HG02759 (cell line): ENCODE measurements around the gene HSPA14.
"Not testable (repeated sequence)": the region's sequence is repeated elsewhere in the genome, so short reads cannot be mapped to it uniquely, and the experiment has no call there.

Experiments used
- ATAC-seq: cut with Tn5 transposase; IDR thresholded peaks from one replicate; pipeline ENCODE4 v1.9.1; 2021; ENCODE audit warnings: mild to moderate bottlenecking, moderate library complexity; ENCODE audit not compliant: unreplicated experiment

HSPA14 gene

DNA sequence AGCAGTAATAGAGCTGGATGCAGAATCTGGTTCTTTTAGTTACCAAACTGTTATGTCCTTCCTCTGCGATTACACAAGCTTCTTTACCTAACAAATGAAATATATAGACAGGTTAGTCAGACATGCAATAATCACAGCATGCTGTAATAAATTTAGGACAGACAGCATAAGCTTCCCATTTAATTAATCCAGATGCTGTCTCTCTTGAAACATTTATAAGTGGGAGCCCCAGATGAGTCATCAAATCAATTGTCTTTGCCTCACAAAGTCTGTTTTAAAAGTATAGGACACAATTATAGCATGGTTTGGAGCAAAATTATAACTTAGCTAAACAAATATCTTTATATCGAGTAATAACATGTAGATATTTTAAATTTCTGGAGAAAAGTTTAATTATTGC, 1.9 kb upstream of the HSPA14 start:
- ATAC-seq, result no peak

DNA sequence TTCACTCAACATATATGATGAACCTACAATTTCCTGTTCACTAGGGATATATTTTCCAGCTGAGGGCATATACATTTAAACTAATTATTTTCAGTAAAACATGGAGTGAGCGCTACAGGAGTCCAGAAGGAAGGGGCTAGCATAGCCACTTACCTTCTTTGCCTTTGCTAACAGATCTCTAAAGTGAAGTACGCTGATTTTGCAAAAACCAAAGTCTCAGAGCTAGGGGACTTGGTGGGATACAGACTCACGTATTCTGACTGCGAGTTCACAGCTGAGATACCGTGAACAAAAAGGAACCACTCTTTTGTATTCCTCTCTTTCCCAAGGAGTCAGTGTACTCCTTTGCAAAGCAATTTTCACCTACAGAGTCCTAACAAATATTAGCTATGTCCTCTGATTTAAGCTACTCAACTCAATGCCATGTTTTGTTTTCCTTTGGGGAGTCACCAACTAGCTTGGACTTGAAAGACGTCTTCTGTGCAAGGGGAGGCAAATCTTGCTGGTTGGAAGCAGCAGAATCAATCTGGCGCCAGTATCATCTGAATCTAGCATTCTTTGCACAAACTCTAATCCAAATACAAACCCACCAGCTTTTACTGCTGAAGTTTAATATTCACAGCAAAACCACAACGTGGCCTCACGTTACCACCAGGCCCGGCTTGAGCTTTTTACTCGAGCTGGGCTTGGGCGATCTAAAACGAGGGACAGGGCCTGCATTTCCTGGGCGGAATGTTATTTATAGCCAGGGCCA, 926 bp upstream of the HSPA14 start:
- no peak for ATAC-seq

DNA sequence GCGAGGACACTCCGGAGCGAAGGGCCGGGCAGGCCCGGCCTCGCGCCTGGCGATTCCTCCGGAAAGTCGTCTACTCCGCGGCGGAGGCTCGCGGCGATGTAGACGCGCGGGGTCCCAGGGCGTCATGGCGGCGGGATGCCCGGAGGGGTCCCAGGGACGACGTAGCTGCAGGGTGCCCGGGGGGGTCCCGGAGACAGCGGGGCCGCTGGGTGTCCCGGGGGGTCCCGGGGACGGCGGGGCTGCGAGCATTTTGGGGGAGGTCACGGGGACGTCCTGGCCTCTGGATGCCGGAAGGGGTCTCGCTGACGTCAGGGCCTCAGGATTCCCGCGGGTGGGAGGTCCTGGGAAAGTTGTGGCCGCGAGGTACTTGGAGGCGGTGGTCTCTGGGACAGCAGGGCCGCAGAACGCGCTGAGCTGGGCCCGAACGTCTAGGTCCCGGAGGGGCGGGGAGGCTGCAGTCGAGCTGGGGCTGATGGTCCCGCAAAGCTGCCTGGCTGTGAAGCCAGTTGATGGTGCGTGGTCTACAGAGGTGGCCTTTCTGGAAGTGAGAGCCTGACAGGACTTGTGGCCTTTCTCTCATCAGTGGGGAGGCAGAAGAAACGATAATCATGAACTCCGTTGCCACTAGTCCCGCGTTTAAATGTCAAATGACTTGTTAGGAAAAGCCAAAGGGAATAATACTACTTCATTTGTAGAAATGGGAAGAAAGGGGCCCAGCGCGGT, 637 bp downstream of the HSPA14 start:
- peak; percentile 5 for ATAC-seq

DNA sequence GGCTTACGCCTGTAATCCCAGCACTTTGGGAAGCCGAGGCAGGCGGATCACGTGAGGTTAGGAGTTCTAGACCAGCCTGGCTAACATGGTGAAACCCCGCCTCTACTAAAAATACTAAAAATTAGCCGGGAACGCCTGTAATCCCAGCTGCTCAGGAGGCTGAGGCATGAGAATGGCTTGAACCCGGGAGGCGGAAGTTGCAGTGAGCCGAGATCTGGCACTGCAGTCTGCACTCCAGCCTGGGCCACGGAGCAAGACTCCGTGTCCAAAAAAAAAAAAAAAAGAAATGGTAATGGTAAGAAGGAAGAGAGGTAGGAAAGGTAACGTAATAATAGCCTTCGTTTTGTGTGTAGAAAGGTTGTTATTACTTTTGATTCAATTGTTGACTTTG, 1.2 kb downstream of the HSPA14 start:
- no peak for ATAC-seq

DNA sequence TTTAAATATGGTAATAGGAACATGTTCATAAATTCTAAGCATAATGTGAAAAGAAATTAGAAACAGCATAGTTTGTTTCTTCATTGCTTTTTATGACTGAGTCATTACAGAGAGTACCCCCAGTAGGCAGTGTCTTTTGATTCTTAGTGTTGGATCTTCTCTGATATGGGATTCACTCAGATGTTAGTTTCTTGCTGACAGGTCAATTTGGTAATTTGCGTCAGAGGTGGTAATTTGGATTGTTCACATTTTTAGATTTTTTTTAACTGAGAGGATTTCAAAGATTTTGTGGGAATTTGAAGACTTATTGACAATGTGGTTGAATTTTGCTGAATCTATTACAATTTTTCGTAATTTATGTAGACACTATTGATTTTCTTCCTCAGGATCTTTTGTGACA, 2.1 kb downstream of the HSPA14 start:
- ATAC-seq, result no peak

DNA sequence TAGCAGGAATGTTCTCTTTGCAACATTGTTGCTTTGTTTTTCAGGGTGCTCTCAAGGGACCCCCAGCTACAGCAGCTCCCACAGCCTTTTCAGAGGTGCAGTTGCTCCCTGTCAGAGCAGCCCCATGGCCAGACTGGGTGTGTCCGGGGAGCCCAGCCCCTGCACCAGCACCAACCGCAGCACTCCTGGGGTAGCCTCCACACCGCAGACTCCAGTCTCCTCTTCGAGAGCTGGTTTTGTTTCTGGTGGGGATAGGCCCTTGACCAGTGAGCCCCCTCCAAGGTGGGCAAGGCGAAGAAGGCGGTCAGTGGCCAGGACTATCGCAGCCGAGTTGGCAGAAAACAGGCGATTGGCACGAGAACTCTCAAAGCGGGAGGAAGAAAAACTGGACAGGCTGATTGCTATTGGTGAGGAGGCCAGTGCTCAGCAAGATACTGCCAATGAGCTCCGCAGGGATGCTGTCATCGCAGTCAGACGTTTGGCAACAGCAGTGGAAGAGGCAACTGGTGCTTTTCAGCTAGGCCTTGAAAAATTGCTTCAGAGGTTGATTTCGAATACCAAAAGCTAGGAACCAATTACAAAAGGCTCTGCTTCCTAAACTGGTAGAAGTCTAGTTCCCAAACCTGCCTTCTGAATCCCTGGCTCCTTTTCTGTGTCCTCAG, 5.4 kb downstream of the HSPA14 start:
- no peak for ATAC-seq

DNA sequence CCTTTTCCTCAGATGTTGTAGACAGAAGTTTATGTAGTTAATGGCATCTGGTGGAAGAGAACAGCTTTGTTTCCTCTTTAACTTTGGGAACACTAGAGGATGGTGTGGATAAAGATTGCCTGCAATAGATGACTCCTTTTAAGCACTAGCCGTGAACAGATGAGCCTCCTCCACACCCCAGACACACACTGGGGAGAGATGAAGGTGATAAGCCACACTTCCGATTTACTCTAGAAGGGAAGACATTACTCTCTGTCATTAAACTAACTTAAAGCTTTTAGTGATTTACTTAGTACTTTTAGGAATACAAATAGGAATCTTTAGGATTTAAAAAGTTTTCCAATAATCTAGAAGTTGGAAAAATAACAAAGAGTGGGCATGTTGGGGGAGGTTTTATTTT, 6.8 kb downstream of the HSPA14 start:
- ATAC-seq, result no peak

DNA sequence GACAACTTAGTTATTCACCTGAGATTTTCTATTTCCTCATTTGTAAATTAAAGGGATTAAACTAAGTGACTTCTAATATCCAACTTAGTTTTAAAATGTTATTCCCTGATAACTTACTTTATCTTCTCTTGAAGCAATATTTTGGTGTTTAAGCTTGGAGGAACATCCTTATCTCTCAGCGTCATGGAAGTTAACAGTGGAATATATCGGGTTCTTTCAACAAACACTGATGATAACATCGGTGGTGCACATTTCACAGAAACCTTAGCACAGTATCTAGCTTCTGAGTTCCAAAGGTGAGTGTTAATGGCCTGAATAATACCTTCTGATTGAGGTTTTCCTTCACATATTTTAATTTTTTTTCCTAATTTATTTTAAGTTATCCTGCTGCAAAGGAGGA, 14.1 kb downstream of the HSPA14 start:
- no peak for ATAC-seq

DNA sequence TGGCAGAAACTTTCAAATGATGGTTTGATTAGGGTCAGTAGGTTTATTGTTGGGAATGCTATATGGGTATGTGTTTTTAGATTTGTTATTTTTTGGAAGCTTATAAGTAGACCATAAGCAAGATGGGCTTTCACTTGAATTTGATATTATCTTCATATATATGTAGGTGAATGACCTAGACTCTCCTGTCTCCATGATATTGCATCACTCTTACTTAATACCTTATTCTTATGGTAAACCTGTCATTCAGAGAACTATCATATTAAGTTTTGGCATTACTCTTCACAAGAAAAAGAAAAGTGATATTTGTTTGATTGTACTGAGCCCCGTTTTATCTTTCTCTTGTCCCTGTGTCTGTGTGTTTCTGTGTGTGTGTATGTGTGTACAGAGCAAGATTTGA, 17.3 kb downstream of the HSPA14 start:
- ATAC-seq, result no peak

DNA sequence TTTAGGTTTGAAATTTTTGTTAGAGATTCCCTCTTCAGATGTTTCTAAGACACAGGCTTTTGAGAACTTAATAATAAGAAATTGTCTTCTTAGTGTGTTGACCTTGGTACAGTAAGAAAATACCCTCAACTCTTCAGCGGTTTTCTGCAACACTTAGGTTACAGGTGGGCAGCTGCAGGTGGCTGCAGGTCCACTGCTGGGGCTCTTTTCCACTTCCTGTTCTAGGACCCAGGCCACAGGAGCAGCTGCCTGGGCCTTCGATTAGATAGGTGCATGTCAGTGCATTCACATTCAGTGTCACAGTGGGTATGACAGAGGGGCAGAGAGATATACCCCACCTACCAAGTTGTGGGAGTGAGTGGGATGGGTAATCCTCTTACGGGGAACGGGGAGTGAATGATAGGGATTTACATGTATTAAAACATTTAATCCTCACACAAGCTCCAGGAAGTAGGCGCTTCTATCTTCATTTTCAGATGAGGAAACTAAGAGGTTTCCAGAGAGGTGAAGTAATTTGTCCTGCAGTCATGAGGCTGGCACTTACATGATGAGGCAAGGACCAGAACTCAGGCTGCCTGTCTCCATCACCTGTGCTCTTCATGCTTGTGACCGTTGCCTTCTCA, 20.3 kb downstream of the HSPA14 start:
- no peak for ATAC-seq

DNA sequence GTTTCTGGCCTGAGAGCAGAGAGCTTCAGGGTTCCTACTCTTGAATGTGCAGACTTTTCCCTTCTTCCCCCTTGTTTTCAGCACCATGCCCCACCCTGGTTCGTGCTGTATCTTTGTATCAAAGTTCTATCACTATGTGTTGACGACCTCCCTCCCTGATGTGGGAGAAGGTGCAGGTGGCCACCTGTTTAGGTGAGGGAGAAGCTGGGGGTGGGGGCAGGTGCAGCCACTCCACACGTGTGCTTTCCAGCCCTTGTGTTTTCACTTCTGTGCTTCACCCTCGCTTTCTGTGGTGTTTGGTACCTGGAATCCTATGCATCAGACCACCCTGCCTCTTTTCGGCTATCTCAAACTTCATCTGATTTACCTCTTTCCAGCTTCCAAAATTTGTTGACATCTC, 20.9 kb downstream of the HSPA14 start:
- no peak for ATAC-seq

DNA sequence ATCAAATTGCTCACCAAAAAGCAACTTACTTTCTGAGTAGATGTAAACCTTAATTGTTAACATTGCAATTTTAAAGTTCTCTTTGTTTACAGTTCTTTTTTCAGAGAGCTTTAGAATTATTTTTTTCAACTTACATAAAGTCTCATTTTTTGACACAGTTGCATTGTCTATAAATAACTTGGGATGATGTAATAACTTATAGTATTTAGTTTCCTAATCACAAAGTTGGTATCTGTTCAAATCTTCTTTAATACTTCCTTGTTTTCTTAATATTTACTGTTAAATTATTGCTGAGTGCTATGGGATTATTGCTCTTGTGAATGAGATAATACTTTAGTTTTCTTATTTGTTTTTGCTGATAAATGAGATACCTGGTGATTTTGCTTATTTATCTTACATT, 21.7 kb downstream of the HSPA14 start:
- ATAC-seq, result no peak

DNA sequence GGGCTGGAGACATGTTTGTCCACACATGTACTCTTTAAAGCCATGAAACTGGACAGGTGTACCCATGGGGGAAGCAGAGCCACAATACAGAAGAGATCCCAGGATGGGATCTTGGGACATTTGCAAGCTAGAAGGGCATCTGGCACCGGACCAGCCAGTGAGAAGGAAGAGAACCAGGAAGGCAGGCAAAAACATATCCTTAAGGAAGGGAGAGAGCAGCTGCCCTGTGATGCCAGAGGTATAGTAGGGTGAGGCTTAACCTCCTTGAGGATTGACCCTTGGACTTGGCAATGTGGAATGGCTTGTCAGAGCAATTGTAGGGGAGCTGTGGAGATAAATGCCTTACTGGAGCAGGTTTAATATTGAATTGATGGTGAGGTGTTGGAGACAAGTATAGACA, 22.7 kb downstream of the HSPA14 start:
- no peak for ATAC-seq

DNA sequence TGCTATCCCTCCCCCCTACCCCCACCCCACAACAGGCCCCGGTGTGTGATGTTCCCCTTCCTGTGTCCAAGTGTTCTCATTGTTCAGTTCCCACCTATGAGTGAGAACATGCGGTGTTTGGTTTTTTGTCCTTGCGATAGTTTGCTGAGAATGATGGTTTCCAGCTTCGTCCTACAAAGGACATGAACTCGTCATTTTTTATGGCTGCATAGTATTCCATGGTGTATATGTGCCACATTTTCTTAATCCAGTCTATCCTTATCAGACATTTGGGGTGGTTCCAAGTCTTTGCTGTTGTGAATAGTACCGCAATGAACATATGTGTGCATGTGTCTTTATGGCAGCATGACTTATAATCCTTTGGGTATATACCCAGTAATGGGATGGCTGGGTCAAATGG, 26.4 kb downstream of the HSPA14 start:
- ATAC-seq, result not testable (repeated sequence)

DNA sequence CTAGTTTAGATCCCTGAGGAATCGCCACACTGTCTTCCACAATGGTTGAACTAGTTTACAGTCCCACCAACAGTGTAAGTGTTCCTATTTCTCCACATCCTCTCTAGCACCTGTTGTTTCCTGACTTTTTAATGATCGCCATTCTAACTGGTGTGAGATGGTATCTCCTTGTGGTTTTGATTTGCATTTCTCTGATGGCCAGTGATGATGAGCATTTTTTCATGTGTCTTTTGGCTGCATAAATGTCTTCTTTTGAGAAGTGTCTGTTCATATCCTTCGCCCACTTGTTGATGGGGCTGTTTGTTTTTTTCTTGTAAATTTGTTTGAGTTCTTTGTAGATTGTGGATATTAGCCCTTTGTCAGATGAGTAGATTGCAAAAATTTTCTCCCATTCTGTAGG, 26.8 kb downstream of the HSPA14 start:
- not testable (repeated sequence) for ATAC-seq

DNA sequence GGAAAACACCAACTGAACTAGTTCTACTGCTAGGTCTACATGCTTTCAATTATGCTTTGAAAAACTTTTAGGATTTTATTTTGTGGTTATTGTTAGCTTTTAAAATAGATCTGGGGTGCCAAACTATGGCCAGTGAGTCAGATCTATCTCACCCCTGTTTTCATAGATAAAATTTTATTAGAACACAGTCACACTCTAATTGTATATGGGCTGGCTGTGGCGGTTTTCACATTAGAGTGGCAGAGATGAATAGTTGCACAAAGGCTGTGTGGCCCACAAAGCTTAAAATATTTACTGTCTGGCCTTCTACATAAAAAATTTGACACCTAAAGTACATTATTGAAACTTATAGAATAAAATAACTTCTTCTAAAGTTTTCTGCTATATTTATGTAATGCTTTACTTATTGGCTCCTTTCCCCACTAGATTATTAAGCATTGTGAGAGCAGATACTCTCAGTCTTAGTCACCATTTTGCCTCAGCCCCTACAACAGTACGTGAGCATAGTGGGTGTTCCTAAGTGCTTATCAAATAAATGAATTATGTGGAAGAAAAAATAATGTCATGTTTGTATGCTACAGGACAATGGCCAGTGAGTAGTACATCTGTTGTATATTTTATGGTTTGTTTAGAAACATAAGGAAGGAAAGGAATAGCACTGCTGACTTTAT, 35.1 kb downstream of the HSPA14 start:
- ATAC-seq, result peak; percentile 39

DNA sequence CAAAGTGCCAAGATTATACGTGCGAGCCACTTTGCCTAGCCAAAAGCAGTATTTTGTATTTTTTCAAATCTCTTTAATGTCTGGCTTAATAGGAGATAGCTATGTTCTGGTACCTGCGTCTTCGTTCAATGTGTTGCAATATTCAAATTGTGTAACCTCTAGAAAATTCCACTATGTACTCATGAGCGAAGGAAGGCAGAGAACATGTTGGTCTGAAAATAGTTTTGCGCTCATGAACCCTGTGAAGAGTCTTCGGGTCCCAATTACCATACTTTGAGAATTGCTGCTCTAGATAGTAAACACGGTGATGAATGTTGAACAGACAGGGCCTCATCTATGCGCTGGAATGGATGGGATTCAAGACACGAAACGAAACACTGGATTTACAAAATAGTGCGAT, 37.8 kb downstream of the HSPA14 start:
- no peak for ATAC-seq

DNA sequence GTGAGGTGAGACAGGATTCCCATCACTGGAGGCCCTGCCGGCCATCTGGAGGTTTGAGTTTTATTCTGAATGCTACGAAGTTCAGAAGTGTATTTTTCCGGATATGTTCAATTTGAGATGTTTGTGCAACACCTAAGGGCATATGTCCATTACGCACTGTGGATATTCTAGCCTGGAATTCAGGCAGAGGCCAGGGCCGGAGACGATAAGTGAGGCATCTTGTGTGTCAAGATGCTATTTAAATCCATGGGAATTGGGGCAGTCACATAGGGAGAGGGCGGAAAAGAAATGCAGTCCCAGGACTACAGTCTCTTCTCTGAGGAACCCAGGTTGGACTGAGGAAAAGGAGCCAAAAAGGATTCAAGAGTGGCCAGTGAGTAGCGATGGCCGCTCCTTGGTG, 38.7 kb downstream of the HSPA14 start:
- ATAC-seq, result no peak

DNA sequence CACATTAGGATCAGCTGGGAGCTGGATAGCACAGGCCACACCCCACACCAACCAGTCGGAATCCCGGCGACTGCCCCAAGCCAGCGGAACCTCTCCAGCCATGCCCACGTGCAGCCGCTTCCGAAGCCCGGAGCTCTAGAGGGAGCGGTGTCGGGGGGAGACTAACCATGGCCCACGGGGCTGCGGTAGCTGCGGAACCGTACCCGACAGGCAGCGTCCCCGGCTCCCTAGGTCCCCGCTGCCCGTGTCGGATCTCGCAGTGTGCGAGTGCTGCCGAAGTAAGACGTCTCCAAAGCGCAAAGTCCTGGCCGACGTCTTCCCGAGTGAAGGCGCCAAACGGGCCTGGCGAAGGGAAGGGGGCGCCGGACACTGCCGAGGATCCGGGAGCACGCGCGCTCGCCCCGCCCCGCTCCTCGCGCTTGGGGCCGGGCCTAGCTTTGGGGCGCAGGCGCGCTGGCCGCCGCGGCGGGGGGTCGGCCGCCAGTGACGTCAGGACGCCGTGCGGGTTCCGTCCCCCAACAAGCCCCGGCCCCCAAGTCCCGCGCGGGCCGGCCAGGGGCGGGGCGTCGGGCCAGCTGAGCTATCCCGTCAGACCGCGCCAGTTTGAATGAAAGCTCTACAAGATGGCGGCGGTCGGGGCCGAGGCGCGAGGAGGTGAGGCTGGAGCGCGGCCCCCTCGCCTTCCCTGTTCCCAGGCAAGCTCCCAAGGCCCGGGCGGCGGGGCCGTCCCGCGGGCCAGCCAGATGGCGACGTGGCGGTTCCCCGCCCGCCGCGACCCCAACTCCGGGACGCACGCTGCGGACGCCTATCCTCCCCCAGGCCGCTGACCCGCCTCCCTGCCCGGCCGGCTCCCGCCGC, 40.4 kb downstream of the HSPA14 start, which contains the start of gene SUV39H2:
TSS of gene SUV39H2 (plus strand) at position 601 of the 858 bp plus-strand sequence. CDS start at position 624, 23 bp downstream.
- peak; percentile 94 for ATAC-seq
